Sigmoid colon (tissue), 4 donors: ENCODE measurements around the gene LHFPL6.

Experiments used
- EP300 ChIP-seq, 4 donors: sonication (generic); formaldehyde crosslinking; IDR thresholded peaks; one replicate each; pipeline ENCODE4 v1.6.1; 2017; ENCODE audit warnings: antibody characterized with exemption in 4 of 4
- POLR2A ChIP-seq, 2 donors: fragments of 450-650 bp; IDR thresholded peaks; one replicate each; pipeline ENCODE4 v1.6.1; 2016; ENCODE audit warnings: antibody characterized with exemption in 2 of 2, mild to moderate bottlenecking in 2 of 2, moderate library complexity in 2 of 2
- TF ChIP-seq, protein P1 (sequence below), 4 experiments: fragments of 450-650 bp in 3 of 4; fragments of 200-600 bp in 1 of 4; IDR thresholded peaks; one replicate each; pipeline ENCODE4 v1.5.1; 2016 to 2019; ENCODE audit warnings: antibody characterized with exemption in 4 of 4, mild to moderate bottlenecking in 3 of 4, moderate library complexity in 2 of 4

DNA sequence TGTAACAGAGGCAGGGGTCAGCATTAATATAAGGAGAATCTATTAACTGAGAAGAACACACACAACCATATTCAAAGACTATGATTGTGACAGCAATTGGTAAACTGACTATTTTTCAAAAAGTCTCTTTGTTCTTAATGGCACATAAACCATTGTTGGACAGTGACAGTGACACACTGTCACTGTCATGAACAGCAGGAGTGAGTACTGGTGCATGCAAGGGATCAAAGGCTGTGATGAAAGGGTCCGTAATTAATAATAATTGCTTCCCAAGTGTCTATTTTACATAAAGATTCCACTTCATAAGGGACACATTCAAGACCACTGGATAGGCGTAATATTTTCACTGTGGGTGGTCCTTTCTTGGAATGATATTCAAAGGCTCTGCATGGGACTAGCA lies 50.7 kb downstream of the LHFPL6 start:
- TF ChIP-seq, protein P1, sequence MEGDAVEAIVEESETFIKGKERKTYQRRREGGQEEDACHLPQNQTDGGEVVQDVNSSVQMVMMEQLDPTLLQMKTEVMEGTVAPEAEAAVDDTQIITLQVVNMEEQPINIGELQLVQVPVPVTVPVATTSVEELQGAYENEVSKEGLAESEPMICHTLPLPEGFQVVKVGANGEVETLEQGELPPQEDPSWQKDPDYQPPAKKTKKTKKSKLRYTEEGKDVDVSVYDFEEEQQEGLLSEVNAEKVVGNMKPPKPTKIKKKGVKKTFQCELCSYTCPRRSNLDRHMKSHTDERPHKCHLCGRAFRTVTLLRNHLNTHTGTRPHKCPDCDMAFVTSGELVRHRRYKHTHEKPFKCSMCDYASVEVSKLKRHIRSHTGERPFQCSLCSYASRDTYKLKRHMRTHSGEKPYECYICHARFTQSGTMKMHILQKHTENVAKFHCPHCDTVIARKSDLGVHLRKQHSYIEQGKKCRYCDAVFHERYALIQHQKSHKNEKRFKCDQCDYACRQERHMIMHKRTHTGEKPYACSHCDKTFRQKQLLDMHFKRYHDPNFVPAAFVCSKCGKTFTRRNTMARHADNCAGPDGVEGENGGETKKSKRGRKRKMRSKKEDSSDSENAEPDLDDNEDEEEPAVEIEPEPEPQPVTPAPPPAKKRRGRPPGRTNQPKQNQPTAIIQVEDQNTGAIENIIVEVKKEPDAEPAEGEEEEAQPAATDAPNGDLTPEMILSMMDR (IDR thresholded peaks at IDR 0.05), result no peak
- TF ChIP-seq POLR2A (IDR thresholded peaks at IDR 0.05) (no peak), EP300 (IDR thresholded peaks at IDR 0.05) (no peak)
